ENCODE measurements around the gene LBH.

- TF ChIP-seq CTCF (IDR thresholded peaks at IDR 0.05) (no peak), EZH2phosphoT487 (IDR thresholded peaks at IDR 0.05; ENCODE audit: borderline replicate concordance, low read depth) (no peak), RCOR1 (IDR thresholded peaks at IDR 0.05; ENCODE audit: low read length) (no peak), REST (IDR thresholded peaks at IDR 0.05; ENCODE audit: low read depth, low read length) (no peak), PBX3 (IDR thresholded peaks at IDR 0.05) (no peak), EP300 (IDR thresholded peaks at IDR 0.05; ENCODE audit: borderline replicate concordance in 1 of 2, low read depth in 1 of 2, low read length in 1 of 2) (no peak), ZBTB33 (IDR thresholded peaks at IDR 0.05; ENCODE audit: borderline replicate concordance, low read depth) (no peak), RFX5 (IDR thresholded peaks at IDR 0.05; ENCODE audit: low read length) (no peak), USF2 (IDR thresholded peaks at IDR 0.05; ENCODE audit: borderline replicate concordance, low read depth, low read length) (no peak), TCF12 (IDR thresholded peaks at IDR 0.05) (no peak), POLR2AphosphoS5 (IDR thresholded peaks at IDR 0.05; ENCODE audit: low read depth, low read length) (no peak), NFIC (IDR thresholded peaks at IDR 0.05; ENCODE audit: borderline replicate concordance) (no peak), CHD2 (IDR thresholded peaks at IDR 0.05; ENCODE audit: low read length, partially characterized antibody) (no peak), GABPA (IDR thresholded peaks at IDR 0.05; ENCODE audit: low read depth) (no peak)
Observed at GRCh38 chr2:30216157-30216556, 15.2 kb upstream of the LBH start.

All from SK-N-SH (cell line).